ENCODE measurements around the gene HEXIM1.

The HEXIM1 gene

GRCh38 chr17:45146166-45146565, 2.1 kb upstream of the HEXIM1 start:
- Histone ChIP-seq H4K20me1 (ENCODE audit: insufficient read depth) (no peaks in the 10 kb centered on the region), H3K4me1 (ENCODE audit: low read depth, poor library complexity, severe bottlenecking) (peaks cover 17% of the 10 kb centered on the region), H3K27me3 (ENCODE audit: insufficient read depth, low read depth) (no peaks in the 10 kb centered on the region), H2AFZ (ENCODE audit: low read depth) (no peak overlapping the region), H3K36me3 (ENCODE audit: insufficient read depth) (no peaks in the 10 kb centered on the region), H3K27ac (no peak overlapping the region; the same call in 1 of the 2 replicates), H3K79me2 (ENCODE audit: insufficient read depth, low read depth) (peaks cover 13% of the 10 kb centered on the region; the same call in 1 of the 2 replicates), H3K9ac (no peak overlapping the region), H3K4me3 (IDR thresholded peaks at IDR 0.05; ENCODE audit: insufficient read depth, low read depth, low read length) (no peak overlapping the region), H3K4me2 (peak overlapping the region; percentile 58)
- TF ChIP-seq, protein P1, sequence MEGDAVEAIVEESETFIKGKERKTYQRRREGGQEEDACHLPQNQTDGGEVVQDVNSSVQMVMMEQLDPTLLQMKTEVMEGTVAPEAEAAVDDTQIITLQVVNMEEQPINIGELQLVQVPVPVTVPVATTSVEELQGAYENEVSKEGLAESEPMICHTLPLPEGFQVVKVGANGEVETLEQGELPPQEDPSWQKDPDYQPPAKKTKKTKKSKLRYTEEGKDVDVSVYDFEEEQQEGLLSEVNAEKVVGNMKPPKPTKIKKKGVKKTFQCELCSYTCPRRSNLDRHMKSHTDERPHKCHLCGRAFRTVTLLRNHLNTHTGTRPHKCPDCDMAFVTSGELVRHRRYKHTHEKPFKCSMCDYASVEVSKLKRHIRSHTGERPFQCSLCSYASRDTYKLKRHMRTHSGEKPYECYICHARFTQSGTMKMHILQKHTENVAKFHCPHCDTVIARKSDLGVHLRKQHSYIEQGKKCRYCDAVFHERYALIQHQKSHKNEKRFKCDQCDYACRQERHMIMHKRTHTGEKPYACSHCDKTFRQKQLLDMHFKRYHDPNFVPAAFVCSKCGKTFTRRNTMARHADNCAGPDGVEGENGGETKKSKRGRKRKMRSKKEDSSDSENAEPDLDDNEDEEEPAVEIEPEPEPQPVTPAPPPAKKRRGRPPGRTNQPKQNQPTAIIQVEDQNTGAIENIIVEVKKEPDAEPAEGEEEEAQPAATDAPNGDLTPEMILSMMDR (conservative IDR thresholded peaks at IDR 0.05; ENCODE audit: low read depth, low read length), result no peak

GRCh38 chr17:45146592-45146889, 1.7 kb upstream of the HEXIM1 start:
- TF ChIP-seq, protein P1 (conservative IDR thresholded peaks at IDR 0.05; ENCODE audit: low read depth, low read length), result no peak
- peak overlapping the region; percentile 85; the same call in 1 of the 2 replicates for H3K9ac ChIP-seq
- H4K20me1 ChIP-seq (ENCODE audit: insufficient read depth), result no peaks in the 10 kb centered on the region
- H3K27me3 ChIP-seq (ENCODE audit: insufficient read depth, low read depth), result no peaks in the 10 kb centered on the region
- H2AFZ ChIP-seq (ENCODE audit: low read depth), result peak overlapping the region; percentile 58
- peak overlapping the region; percentile 90; the same call in 1 of the 2 replicates for H3K27ac ChIP-seq
- H3K36me3 ChIP-seq (ENCODE audit: insufficient read depth), result no peaks in the 10 kb centered on the region
- H3K79me2 ChIP-seq (ENCODE audit: insufficient read depth, low read depth), result peaks cover 17% of the 10 kb centered on the region; the same call in 1 of the 2 replicates
- H3K4me2 ChIP-seq, result peak overlapping the region; percentile 58
- H3K4me1 ChIP-seq (ENCODE audit: low read depth, poor library complexity, severe bottlenecking), result peaks cover 21% of the 10 kb centered on the region
- H3K4me3 ChIP-seq (IDR thresholded peaks at IDR 0.05; ENCODE audit: insufficient read depth, low read depth, low read length), result no peak overlapping the region

DNA sequence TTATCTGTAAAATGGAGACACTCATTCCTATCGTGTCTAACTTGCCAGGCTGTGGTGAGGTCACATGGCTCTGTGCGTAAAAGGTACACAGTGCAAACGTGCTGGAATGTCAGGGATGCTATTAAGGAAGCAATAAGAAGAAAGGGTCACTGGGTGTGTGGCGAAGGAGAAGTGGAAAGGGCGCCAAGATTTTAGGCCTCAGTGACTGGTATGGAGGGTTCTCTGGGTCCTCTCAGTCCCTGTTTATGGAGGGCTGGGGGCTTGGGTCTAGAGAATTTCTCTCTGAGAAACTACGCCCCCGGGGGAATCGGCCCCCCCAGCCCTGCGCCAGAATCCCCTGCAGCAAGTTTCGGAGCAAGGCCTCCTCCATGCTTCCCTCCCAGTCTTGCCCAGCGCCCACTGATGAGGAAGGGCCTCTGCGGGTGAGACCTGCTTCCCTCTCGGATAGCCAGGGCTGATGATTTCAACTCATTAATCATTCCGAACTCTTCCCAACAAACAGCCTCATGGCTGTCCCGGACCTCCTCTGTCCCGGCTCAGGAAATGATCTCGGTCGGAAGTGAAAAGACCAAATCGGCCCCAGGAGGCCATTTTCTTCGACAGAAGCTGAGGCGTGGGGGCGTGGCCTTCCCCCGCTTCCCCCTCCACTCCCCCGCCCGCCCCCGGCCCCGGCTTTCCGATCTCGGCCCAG, 1.2 kb upstream of the HEXIM1 start:
- peak overlapping the region; percentile 85 for H3K9ac ChIP-seq
- TF ChIP-seq, protein P1 (conservative IDR thresholded peaks at IDR 0.05; ENCODE audit: low read depth, low read length), result no peak
- peaks cover 26% of the 10 kb centered on the region for H3K4me1 ChIP-seq (ENCODE audit: low read depth, poor library complexity, severe bottlenecking)
- H3K79me2 ChIP-seq (ENCODE audit: insufficient read depth, low read depth), result peaks cover 19% of the 10 kb centered on the region; the same call in 1 of the 2 replicates
- H3K27ac ChIP-seq, result peak overlapping the region; percentile 90
- H3K27me3 ChIP-seq (ENCODE audit: insufficient read depth, low read depth), result no peaks in the 10 kb centered on the region
- H3K36me3 ChIP-seq (ENCODE audit: insufficient read depth), result no peaks in the 10 kb centered on the region
- no peaks in the 10 kb centered on the region for H4K20me1 ChIP-seq (ENCODE audit: insufficient read depth)
- H3K4me3 ChIP-seq (IDR thresholded peaks at IDR 0.05; ENCODE audit: insufficient read depth, low read depth, low read length), result no peak overlapping the region
- peak overlapping the region; percentile 58 for H2AFZ ChIP-seq (ENCODE audit: low read depth)
- peak overlapping the region; percentile 58 for H3K4me2 ChIP-seq

- Histone ChIP-seq H3K27ac (peak overlapping the region; percentile 90), H3K36me3 (ENCODE audit: insufficient read depth) (no peaks in the 10 kb centered on the region), H3K4me2 (peak overlapping the region; percentile 58), H3K4me1 (ENCODE audit: low read depth, poor library complexity, severe bottlenecking) (peaks cover 33% of the 10 kb centered on the region), H4K20me1 (ENCODE audit: insufficient read depth) (no peaks in the 10 kb centered on the region), H3K79me2 (ENCODE audit: insufficient read depth, low read depth) (peaks cover 19% of the 10 kb centered on the region; the same call in 1 of the 2 replicates), H3K27me3 (ENCODE audit: insufficient read depth, low read depth) (no peaks in the 10 kb centered on the region), H3K4me3 (IDR thresholded peaks at IDR 0.05; ENCODE audit: insufficient read depth, low read depth, low read length) (no peak overlapping the region), H2AFZ (ENCODE audit: low read depth) (peak overlapping the region; percentile 58), H3K9ac (peak overlapping the region; percentile 85)
- TF ChIP-seq, protein P1 (conservative IDR thresholded peaks at IDR 0.05; ENCODE audit: low read depth, low read length), result no peak
Observed at GRCh38 chr17:45147581-45148182, 593 bp upstream of the HEXIM1 start.
